WTC11 (cell line): ENCODE measurements around the gene DNAJC3. TPM values are rescaled to one million over a fixed set of nuclear protein-coding genes. Genes with fewer than 3 reads are reported as not detected.

ENCODE experiments used
- ATAC-seq: fragments of 200-7000 bp; cut with Tn5 transposase; 2 replicates; pipeline ENCODE4 v1.10.0; 2021; ENCODE audit warnings: mild to moderate bottlenecking, moderate library complexity
- CTCF ChIA-PET: fragments of 300-600 bp; sonication (Branson Sonifier 250); formaldehyde crosslinking; loops from one replicate; lab custom pipeline; 2021; ENCODE audit warnings: antibody characterized with exemption; lab: Charles Lee
- POLR2A ChIA-PET: fragments of 350-600 bp; sonication (Branson Sonifier 250); formaldehyde crosslinking; loops from one replicate; lab custom pipeline; 2021; ENCODE audit warnings: antibody characterized with exemption; lab: Charles Lee
- DNase-seq: peaks from one replicate; pipeline ENCODE4 v3.0.0; 2021; ENCODE audit warnings: low spot score
- H3K27ac Mint-ChIP-seq: 2 replicates; pipeline ENCODE4 v1.8.0; 2021; ENCODE audit warnings: mixed read lengths
- H3K27me3 Mint-ChIP-seq: 2 replicates; pipeline ENCODE4 v1.8.0; 2021; ENCODE audit warnings: low read depth, mild to moderate bottlenecking, moderate library complexity, mixed read lengths
- H3K36me3 Mint-ChIP-seq: 2 replicates; pipeline ENCODE4 v1.8.0; 2021; ENCODE audit warnings: mixed read lengths
- H3K4me1 Mint-ChIP-seq: 2 replicates; pipeline ENCODE4 v1.8.0; 2022; ENCODE audit warnings: mixed read lengths
- H3K4me3 Mint-ChIP-seq: 2 replicates; pipeline ENCODE4 v1.8.0; 2021; ENCODE audit warnings: mild to moderate bottlenecking, moderate library complexity, mixed read lengths
- H3K9me3 Mint-ChIP-seq: 2 replicates; pipeline ENCODE4 v1.8.0; 2021; ENCODE audit warnings: mixed read lengths
- AFF4 ChIP-seq: sonication (generic); formaldehyde crosslinking; IDR thresholded peaks from 2 replicates; pipeline ENCODE4 v1.8.1; 2023; ENCODE audit warnings: mild to moderate bottlenecking, missing genetic modification reagents, borderline replicate concordance
- EMX1 ChIP-seq: fragments of 250-450 bp; sonication (Bioruptor Pico); IDR thresholded peaks from 2 replicates; pipeline ENCODE4 v1.8.0; 2021; ENCODE audit warnings: mild to moderate bottlenecking
- ERG ChIP-seq: fragments of 250-450 bp; sonication (Bioruptor Pico); IDR thresholded peaks from 2 replicates; pipeline ENCODE4 v1.8.0; 2021; ENCODE audit warnings: mild to moderate bottlenecking
- HMGA2 ChIP-seq: fragments of 250-450 bp; sonication (Bioruptor Pico); IDR thresholded peaks from 2 replicates; pipeline ENCODE4 v1.4.0; 2021; ENCODE audit warnings: mild to moderate bottlenecking, moderate library complexity
- JAZF1 ChIP-seq: fragments of 250-450 bp; sonication (Bioruptor Pico); IDR thresholded peaks from 2 replicates; pipeline ENCODE4 v1.9.0; 2021; ENCODE audit warnings: moderate library complexity, mild to moderate bottlenecking, inconsistent platforms
- JUN ChIP-seq: sonication (generic); formaldehyde crosslinking; IDR thresholded peaks from 2 replicates; pipeline ENCODE4 v1.8.0; 2023; ENCODE audit warnings: mild to moderate bottlenecking, missing genetic modification reagents
- MLX ChIP-seq: sonication (generic); formaldehyde crosslinking; IDR thresholded peaks from 2 replicates; pipeline ENCODE4 v1.8.1; 2023; ENCODE audit warnings: mild to moderate bottlenecking, missing genetic modification reagents, moderate library complexity
- NFYB ChIP-seq: sonication (generic); formaldehyde crosslinking; conservative IDR thresholded peaks from 2 replicates; pipeline ENCODE4 v1.8.0; 2022; ENCODE audit warnings: low read depth, missing genetic modification reagents
- PRRX2 ChIP-seq: fragments of 250-450 bp; sonication (Bioruptor Pico); IDR thresholded peaks from 2 replicates; pipeline ENCODE4 v1.8.0; 2021; ENCODE audit warnings: mild to moderate bottlenecking
- ZNF263 ChIP-seq: sonication (generic); formaldehyde crosslinking; IDR thresholded peaks from 2 replicates; pipeline ENCODE4 v1.8.1; 2022; ENCODE audit warnings: low read depth, mild to moderate bottlenecking, moderate library complexity, missing genetic modification reagents
- ZNF671 ChIP-seq: fragments of 250-450 bp; sonication (Bioruptor Pico); IDR thresholded peaks from 2 replicates; pipeline ENCODE4 v1.8.0; 2021; ENCODE audit warnings: mild to moderate bottlenecking
- total RNA-seq: library from RNA; stranded (reverse); gene quantifications from 3 replicates; pipeline ENCODE4 v1.2.3, GENCODE V29; 2021
- TF ChIP-seq, protein P1 (sequence below): fragments of 200-600 bp; IDR thresholded peaks from 2 replicates; pipeline ENCODE4 v1.8.0; 2022; ENCODE audit warnings: antibody characterized with exemption
- TF ChIP-seq, protein P2 (sequence below): sonication (generic); formaldehyde crosslinking; IDR thresholded peaks from 2 replicates; pipeline ENCODE4 v1.8.1; 2022; ENCODE audit warnings: low read depth, mild to moderate bottlenecking, moderate library complexity, missing genetic modification reagents, borderline replicate concordance
- TF ChIP-seq, protein P3 (sequence below): sonication (generic); formaldehyde crosslinking; IDR thresholded peaks from 2 replicates; pipeline ENCODE4 v1.8.0; 2023; ENCODE audit warnings: missing genetic modification reagents, mild to moderate bottlenecking, borderline replicate concordance
- TF ChIP-seq, protein P4 (sequence below): fragments of 250-450 bp; sonication (Bioruptor Pico); IDR thresholded peaks from 2 replicates; pipeline ENCODE4 v2.1.2; 2022; ENCODE audit warnings: mild to moderate bottlenecking, moderate library complexity

The DNAJC3 gene
- total RNA-seq, 1 experiment from 2014 or later: 20.0 TPM

- Mint-ChIP-seq H3K9me3 (0 out of 2 replicates have a peak, but pooled peaks cover 2% of the 10 kb centered on the region), H3K36me3 (peaks cover 4% of the 10 kb centered on the region), H3K27me3 (no peaks in the 10 kb centered on the region), H3K27ac (no peak overlapping the region), H3K4me3 (no peak overlapping the region), H3K4me1 (no peaks in the 10 kb centered on the region; the same call in 1 of the 2 replicates)
- DNase-seq (no peak), ATAC-seq (no peak)
- ChIA-PET POLR2A (no interaction called here), CTCF (interaction anchor here (1.0 kb wide), 1 partner anchor 110 kb away, joined by 3 read pairs; no protein-coding TSS in a partner anchor)
- TF ChIP-seq, protein P1, sequence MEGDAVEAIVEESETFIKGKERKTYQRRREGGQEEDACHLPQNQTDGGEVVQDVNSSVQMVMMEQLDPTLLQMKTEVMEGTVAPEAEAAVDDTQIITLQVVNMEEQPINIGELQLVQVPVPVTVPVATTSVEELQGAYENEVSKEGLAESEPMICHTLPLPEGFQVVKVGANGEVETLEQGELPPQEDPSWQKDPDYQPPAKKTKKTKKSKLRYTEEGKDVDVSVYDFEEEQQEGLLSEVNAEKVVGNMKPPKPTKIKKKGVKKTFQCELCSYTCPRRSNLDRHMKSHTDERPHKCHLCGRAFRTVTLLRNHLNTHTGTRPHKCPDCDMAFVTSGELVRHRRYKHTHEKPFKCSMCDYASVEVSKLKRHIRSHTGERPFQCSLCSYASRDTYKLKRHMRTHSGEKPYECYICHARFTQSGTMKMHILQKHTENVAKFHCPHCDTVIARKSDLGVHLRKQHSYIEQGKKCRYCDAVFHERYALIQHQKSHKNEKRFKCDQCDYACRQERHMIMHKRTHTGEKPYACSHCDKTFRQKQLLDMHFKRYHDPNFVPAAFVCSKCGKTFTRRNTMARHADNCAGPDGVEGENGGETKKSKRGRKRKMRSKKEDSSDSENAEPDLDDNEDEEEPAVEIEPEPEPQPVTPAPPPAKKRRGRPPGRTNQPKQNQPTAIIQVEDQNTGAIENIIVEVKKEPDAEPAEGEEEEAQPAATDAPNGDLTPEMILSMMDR: no peak
- no peak for TF ChIP-seq JUN
- no peak for TF ChIP-seq ZNF263 (CRISPR knock-in tag)
- no peak for TF ChIP-seq EMX1 (CRISPR knock-in tag)
- no peak for TF ChIP-seq JAZF1 (CRISPR knock-in tag)
- TF ChIP-seq MLX: no peak
- TF ChIP-seq, protein P2, sequence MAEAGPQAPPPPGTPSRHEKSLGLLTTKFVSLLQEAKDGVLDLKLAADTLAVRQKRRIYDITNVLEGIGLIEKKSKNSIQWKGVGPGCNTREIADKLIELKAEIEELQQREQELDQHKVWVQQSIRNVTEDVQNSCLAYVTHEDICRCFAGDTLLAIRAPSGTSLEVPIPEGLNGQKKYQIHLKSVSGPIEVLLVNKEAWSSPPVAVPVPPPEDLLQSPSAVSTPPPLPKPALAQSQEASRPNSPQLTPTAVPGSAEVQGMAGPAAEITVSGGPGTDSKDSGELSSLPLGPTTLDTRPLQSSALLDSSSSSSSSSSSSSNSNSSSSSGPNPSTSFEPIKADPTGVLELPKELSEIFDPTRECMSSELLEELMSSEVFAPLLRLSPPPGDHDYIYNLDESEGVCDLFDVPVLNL (CRISPR knock-in tag): no peak
- TF ChIP-seq HMGA2: no peak
- no peak for TF ChIP-seq PRRX2 (CRISPR knock-in tag)
- no peak for TF ChIP-seq ERG (CRISPR knock-in tag)
- TF ChIP-seq, protein P3, sequence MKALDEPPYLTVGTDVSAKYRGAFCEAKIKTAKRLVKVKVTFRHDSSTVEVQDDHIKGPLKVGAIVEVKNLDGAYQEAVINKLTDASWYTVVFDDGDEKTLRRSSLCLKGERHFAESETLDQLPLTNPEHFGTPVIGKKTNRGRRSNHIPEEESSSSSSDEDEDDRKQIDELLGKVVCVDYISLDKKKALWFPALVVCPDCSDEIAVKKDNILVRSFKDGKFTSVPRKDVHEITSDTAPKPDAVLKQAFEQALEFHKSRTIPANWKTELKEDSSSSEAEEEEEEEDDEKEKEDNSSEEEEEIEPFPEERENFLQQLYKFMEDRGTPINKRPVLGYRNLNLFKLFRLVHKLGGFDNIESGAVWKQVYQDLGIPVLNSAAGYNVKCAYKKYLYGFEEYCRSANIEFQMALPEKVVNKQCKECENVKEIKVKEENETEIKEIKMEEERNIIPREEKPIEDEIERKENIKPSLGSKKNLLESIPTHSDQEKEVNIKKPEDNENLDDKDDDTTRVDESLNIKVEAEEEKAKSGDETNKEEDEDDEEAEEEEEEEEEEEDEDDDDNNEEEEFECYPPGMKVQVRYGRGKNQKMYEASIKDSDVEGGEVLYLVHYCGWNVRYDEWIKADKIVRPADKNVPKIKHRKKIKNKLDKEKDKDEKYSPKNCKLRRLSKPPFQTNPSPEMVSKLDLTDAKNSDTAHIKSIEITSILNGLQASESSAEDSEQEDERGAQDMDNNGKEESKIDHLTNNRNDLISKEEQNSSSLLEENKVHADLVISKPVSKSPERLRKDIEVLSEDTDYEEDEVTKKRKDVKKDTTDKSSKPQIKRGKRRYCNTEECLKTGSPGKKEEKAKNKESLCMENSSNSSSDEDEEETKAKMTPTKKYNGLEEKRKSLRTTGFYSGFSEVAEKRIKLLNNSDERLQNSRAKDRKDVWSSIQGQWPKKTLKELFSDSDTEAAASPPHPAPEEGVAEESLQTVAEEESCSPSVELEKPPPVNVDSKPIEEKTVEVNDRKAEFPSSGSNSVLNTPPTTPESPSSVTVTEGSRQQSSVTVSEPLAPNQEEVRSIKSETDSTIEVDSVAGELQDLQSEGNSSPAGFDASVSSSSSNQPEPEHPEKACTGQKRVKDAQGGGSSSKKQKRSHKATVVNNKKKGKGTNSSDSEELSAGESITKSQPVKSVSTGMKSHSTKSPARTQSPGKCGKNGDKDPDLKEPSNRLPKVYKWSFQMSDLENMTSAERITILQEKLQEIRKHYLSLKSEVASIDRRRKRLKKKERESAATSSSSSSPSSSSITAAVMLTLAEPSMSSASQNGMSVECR (CRISPR knock-in tag): no peak
These were observed 46.5 kb downstream of the DNAJC3 start for GRCh38 chr13:95723438-95723837.

GRCh38 chr13:95724252-95724651 lies 47.3 kb downstream of the DNAJC3 start:
- no peak for ATAC-seq
- Mint-ChIP-seq H3K27ac (no peak overlapping the region), H3K36me3 (peaks cover 4% of the 10 kb centered on the region), H3K4me1 (no peaks in the 10 kb centered on the region; the same call in 1 of the 2 replicates), H3K9me3 (0 out of 2 replicates have a peak, but pooled peaks cover 2% of the 10 kb centered on the region), H3K27me3 (no peaks in the 10 kb centered on the region), H3K4me3 (no peak overlapping the region)
- ChIA-PET CTCF (no interaction called here), POLR2A (no interaction called here)
- no peak for DNase-seq
- no peak for TF ChIP-seq ERG (CRISPR knock-in tag)
- no peak for TF ChIP-seq NFYB (CRISPR knock-in tag)
- TF ChIP-seq AFF4 (CRISPR knock-in tag): no peak
- TF ChIP-seq ZNF671 (CRISPR knock-in tag): no peak
- TF ChIP-seq, protein P4, sequence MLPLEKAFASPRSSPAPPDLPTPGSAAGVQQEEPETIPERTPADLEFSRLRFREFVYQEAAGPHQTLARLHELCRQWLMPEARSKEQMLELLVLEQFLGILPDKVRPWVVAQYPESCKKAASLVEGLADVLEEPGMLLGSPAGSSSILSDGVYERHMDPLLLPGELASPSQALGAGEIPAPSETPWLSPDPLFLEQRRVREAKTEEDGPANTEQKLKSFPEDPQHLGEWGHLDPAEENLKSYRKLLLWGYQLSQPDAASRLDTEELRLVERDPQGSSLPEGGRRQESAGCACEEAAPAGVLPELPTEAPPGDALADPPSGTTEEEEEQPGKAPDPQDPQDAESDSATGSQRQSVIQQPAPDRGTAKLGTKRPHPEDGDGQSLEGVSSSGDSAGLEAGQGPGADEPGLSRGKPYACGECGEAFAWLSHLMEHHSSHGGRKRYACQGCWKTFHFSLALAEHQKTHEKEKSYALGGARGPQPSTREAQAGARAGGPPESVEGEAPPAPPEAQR: no peak
- no peak for TF ChIP-seq PRRX2 (CRISPR knock-in tag)
- TF ChIP-seq JAZF1 (CRISPR knock-in tag): no peak
